ENCODE results near the gene TFB1M.
"Not testable (repeated sequence)": the region's sequence is repeated elsewhere in the genome, so short reads cannot be mapped to it uniquely, and the experiment has no call there.

Gene TFB1M

DNA sequence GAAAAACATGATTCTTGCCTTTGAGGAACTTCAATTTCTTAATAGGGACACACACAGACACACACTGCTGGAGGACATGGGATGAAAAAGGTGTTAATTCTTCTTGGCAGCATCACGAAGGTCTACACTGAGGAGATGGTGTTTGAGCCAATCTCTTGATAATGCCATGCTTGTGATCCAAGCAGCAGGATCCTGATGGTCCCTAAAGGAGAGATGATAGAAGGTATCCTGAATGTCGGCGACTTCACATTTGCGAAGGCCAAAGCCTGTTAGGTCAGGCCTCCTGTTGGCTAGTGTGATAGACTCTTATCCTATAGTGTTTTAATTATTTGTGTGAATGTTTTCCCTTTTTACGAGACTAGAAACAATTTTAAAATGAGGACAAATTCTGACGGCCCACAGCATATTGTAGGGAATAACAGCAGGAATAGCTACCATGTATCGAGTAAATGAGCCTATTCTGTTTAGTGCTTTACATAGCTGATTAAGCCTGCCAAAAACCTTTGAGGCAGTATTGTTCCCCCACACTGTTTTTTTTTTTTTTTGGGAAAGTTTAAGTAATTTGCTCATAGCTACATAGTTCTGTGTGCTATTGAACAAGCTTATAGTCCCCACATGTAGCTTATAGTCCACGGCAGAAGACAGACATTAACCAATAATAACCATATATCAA, 15.3 kb upstream of the TFB1M start:
- no peak for DNase-seq

DNA sequence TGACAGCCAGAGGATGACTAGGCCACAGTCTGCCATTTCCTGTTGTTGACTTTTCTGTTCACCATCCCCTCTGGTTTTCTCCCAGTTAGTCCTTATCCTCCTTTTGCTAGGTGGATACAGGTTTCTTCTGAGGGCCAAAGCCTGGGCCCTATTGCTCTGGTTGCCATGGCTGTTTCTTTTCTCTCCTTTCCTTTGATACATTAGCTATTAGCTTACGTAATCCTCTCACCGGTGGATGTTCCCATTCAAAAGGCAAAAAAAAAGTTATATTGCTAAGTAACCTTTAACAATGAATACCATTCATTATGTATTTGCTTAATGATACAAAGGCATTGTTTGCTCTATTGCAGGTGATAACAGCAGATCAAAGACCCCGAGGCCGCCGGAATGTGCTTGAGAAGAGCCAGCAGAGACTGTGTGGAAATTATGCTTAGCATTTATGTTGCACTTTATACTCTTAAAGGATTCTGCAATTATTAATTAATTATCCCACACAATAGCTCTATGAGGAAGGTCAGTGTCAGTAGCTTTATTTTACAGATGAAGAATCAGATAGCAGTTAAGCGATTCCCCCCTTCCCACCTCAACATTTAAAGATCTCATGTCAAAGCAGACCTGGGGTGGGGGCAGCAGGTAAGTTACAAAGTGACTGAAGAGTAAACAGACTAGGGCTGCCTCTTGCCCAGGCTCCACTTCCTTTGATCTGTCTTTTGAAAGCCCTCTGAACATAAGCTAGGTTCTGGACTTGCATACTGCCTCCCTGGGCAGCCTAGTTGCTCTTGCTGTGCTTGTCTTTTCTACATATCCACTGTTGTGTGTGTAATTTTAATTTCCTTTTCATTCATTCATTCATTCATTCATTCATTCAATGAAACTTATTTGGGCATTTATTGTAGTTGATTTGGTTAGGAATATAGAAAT, 14.5 kb upstream of the TFB1M start:
- DNase-seq: no peak

DNA sequence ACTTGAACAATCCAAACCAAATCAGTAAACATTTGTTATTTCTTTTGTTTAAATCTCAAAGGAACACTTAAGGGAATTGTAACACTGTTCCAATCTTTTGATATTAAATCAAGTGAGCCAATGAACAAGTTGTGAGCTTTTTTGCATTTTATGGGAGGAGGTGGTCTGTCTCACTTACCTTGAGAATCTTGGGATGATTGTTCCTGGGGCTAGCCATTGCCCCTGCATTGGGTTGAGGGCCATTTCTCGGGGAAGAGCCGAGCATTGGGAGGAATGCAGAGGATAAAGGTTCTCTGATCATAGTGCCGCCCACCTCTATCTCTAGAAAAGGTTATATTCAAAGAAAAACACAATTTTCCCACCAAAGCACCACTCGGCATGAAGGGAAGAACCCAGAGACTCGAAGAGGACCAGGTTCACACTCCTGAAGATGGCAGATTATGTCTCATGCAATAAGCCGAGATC, 13.8 kb upstream of the TFB1M start:
- DNase-seq: no peak

DNA sequence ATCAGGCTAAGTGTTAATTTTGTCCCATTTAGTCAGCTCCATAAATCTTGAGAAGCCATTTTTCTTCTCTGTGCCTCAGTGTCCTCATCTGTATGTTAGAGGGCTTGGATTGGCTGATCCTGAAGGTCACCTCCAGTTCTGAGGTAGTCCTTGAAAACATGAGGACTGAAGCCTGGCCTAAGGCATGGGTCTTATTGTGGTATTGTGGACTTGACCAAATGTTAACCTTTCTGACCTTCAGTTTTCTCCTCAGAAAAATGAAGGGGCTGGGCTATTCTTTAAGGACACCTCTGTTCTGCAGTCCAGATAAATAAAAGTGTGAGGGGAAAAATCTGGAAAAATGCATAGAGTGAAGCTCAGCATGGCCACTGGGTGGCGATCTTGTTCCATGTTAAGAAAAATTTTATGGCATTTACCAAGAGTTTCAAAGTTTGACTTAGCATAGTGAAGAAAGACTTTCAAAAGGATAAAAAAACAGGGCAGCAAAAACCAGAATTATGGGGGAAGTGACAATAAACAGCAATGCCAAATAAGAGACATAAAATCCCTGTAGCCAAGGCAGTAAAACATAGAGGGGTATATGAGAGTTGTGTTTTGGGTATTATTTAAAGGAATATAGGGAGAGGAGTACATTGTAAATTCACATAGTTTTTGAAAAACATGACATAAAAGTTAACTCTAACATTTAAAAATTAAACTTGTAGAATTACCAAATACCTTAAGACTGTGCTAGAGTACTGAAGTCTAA, 13.2 kb upstream of the TFB1M start:
- peak; percentile 61 for DNase-seq

DNA sequence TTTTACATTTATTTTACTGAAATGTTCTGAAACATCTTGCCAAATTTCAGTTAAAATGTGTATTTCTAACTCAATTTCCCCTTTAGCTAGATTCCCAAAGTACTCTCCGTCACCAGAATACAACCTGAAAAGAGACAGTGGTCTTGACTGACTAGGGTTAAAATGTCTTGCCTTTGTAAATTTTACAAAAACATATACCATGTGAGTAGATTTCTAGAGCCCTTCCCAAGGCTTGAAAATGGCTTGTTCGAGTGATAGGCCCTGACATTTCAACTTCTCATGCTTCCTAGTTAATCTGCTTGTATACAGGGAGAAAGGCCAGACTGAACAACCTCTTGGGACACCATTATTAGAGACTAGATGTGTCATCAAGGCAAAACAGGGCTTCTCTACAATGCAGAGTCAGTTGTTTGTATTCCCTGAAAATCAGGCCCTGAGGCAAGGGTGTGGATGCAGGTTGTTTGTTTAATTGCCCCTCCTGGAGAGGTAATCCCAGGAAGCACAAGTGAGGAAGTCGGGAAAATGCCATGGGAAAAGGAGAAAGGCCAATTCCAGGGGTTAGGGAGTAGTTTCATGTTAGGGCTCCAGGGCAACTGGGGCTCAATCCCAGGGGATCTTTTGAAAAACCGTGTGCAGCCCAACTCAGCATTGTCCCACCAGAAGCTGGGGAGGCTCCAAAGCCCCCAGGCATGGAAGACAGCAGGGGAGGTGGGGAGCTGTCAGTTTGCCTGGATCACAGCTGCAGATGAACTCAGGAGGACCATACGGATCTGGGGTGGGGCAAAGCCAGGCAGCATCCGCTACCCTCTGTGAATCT, 11.6 kb upstream of the TFB1M start:
- DNase-seq: no peak

DNA sequence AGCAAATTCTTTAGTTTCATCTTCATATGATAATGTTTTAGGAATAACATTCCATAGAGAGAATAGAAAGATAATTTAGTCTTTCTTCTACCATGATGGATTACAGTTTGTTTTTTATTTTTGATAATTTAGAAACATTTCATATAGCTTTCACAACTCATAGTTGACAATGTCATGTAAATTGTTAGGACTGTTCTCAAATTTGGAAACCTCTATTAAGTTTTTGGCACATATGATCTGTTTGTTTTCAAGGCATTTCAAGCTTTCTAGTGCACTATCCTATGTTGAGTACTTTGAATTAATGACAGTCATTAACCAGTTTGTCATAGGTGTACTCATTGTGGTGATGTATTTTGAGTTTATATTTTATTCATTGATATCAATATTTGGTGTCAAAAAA, 10.7 kb upstream of the TFB1M start:
- no peak for DNase-seq

DNA sequence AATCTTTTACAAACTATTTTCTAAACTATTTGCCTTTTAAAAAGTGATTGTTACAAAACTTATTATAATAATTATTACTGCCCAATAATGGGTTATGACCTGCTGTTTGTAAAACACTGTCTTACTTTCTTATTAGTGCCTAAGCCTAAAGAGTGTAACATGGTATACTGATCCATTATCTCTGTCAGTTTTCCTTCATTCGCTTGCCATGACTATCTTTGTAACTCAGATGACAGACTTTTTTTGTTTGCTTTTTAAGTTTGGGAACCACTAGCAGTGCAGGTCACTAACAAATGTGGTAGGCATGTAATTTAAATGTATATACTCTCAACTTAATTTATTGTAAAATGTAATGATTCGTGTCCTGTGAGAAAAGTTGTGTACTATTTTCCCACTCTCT, 9.9 kb upstream of the TFB1M start:
- no peak for DNase-seq

DNA sequence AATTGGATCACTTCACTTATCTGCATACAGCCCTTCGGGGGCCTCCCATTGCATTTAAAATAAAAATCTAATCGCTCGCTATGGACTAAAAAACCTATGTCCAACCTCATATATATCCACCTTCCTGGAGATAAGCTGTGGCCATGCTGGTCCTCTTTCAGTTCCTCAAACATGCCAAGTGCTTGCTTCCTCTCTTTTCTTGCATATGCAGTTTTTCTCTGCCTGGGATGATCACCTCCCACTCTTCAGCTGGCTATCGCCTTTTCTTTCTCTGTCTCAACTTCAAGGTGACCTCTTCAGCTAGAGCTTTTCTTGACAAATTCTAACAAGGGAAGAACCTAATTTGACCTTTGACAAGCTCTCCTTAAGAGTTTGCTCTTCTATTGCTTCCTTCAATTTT, 5.6 kb upstream of the TFB1M start:
- no peak for DNase-seq

DNA sequence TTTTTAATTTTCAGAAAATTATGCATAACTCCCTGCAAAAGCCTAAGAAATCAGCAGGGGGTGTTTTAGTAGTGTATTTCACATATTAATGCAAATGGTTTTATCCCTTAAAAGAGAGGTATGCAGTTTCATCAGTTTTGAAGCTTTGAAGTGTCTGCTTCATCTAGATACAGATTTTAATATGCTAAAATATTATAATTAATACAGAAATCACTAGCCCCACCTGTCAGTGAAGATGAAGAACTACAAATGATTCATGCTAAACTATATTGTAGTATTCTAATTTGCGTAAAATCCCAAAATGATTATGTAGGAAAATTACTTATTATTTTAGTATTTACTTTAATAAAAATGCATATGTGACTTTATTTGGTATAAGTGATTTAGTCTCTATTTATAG, 2.9 kb upstream of the TFB1M start:
- no peak for DNase-seq

DNA sequence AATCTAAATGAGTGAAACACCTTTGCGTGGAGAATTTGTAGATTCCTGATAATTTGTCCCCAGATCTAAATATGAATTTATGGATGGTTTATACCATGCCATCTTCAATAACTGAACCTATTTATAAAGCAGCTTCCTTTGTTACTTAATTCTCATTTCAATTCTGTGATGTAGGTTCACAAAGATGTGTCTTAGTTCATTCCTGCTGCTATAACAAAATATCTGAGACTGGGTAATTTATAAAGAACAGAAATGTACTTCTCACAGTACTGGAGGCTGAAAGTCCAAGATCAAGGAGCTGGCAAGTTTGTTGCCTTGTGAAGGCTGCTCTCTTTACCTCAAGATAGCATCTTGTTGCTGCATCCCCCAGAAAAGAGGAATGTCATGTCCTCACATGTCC, 2.1 kb upstream of the TFB1M start:
- no peak for DNase-seq

DNA sequence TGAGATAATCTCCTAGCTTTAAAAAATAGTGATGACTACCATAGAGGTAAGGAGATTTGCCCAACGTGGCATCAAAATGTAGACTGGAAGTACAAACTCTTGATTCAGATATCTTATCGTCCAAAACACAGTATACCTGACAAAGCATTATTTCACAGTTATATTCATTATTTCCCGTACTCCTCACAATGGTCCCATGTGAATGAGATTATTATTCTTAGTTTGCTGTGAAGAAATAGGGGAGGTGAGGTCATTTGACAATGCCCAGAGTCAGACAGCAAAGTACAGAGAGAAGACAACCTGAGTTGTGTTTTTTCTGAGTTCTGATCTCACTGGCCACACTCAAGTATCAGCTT, 1.2 kb upstream of the TFB1M start:
- no peak for DNase-seq

DNA sequence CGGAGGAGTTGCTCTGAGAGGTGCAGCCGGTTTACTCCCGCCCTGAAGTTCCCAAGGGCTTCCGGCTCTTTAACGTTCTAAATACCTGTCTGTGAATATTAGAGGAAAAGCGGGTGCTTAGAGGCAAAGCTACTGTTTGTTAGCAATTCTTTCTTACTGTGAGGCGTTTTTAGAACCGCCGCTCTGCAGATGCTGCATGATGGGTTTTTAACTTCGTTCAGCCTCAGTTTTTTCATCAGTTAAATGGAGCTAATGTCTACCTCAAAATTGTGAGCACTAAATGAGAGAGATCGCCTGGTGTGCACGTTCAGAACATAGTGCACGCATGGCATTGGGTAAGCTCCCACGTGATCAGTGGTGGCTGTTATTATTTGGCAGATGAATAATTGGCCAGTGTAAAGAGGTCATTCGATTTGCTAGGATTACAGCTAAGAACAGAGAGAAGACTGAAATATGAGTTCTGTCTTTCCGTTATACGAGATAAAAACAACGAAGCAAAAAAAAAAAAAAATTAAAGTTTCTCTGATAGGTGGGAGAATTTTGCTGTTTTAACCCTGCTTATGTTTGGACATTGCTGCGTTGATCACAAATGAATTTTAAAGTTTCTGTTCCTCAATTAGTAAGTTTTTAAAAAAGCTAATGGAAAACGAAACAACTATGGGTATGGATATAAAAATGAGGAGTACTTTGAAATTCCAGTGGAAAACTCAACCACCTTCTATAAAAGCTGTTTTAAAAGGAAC, 660 bp upstream of the TFB1M start:
- peak; percentile 86 for DNase-seq

DNA sequence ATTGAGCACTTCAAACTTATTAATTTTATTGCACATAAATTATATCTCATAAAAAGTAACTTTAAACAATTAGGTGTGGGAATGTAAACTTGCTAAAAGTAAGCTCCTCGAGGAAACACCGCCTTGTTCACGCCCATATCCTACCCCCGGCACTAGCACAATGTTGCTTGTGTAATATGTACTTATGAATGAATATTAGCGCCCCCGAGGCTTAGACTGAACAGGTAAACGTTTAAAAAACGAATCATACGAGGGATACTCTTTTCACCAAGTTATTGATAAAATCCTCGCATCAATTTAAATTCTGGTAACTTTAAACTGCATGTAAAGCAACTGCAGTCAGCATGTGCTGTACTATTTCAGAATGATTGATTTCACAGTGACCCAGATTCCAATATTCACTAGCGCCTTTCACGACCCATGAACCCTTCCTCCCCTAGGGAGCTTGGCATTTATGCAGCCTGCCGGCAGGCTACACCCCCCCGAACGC, 637 bp downstream of the TFB1M start:
- peak; percentile 37 for DNase-seq

DNA sequence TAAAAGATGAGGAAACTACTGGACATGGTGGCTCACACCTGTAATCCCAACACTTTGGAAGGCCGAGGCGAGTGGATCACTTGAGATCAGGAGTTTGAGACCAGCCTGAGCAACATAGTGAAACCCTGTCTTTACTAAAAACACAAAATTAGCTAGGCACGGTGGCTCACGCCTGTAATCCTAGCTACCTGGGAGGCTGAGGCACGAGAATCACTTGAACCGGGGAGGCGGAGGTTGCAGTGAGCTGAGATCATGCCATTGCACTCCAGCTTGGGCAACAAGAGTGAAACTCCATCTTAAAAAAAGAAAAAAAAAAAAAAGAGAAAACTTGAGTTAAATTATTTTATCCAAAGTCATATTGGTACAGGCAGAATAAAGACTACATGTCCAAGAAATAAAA, 1.3 kb downstream of the TFB1M start:
- not testable (repeated sequence) for DNase-seq

DNA sequence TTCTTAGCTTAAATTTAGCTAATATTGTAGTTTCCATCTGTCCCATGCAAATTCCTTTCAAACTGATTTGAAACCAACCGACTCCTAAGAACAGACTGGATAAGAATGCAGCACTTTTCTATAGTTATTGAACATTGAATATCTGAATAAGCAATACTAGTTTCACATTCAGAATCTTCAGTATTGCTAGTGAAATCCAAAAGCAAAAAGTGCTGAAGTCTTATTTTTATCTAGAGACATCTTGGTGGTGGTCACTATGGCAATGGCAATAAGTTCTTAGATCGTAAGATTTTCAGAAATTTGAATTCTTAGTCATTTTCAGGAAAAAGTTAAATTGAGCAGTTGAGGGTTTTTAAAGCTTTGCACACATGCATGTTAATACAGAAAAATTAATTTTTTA, 2.7 kb downstream of the TFB1M start:
- no peak for DNase-seq

DNA sequence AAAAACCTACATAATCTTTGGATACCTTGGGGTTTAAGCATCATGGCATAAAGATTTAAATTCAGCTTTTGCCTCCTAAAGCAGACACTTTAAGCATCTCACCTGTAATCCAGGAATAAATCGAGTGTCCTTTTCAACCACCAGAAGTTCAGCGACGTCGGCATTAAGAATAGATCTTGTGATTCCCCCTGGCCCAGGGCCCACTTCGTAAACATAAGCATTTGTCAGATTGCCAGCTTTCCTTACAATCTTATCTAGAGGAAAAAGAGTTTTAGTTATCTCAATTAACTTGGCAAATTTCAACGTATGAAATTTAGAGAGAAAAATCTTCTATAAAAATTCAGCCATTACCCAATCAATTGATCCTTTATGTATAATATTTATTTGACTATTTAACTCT, 3.2 kb downstream of the TFB1M start:
- no peak for DNase-seq

DNA sequence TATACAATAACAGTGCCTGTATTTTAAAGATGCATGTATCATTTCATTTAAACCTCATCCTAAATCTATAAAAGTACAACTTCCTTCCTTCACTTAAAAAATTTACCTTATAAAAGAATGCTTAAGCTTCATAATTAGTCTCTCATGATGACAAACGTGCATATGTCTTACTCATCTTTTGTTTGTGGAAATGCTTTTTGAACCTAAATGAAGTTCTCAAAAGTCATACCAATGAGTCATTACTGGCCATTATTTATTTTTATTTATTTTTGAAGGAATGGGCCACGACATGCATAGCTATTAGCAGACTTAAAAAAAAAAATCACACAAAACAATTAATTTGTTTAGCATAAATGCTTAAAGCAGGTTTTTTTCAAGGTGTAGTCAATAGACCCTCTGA, 3.7 kb downstream of the TFB1M start:
- DNase-seq: no peak

DNA sequence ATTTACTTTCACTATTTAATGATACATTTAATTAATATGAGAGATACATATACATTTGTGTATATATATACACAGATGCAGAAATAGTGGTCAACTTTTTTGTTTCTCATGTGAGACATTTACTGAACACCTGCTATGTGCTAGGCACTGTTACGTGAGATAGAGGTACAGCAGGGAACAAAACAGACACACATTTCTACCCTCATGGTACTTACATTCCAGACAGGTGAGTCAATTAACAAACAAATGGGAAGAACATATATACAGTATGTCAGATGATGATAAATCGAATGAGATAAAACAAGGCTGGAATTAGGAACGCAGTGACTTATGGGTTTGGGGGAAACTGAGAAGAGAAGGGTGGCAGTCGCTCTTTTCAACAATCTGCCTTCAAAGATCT, 5.1 kb downstream of the TFB1M start:
- DNase-seq: no peak

DNA sequence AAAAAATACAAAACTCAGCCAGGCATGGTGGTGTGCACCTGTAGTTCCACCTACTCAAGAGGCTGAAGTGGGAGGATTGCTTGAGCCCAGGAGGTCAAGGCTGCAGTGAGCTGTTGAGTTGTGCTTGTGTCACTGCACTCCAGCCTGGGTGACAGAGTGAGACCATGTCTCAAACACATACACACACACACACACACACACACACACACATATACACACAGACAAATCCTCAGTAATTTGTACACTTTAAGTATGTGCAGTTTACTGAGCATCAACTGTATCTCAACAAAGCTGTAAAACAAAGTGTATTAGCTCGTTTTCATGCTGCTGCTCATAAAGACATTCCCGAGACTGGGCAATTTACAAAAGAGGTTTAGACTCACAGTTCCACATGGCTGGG, 7.3 kb downstream of the TFB1M start:
- no peak for DNase-seq

DNA sequence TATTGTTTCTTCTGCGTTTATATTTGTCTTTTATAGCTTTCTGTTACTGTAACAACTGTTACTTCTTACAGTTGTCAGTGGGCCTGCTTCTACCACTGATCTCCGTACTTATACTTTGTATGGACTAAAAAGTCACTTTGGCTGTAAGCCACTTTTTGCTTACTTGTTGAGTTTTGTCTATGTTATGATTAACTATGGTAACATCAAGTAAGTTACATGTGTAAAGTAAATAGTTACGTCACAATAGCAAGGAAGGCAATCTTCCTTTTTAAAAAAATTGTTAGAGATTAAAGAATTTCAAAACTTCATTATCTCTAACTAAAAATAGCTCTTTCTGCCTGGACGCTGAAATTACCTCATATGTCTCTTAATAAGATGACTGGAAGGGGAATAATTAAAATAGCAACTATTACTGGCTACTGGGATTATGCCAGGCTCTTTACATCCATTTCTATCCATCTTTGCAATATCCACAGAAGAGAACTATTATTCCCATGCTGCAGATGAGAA, 10.9 kb downstream of the TFB1M start:
- no peak for DNase-seq

DNA sequence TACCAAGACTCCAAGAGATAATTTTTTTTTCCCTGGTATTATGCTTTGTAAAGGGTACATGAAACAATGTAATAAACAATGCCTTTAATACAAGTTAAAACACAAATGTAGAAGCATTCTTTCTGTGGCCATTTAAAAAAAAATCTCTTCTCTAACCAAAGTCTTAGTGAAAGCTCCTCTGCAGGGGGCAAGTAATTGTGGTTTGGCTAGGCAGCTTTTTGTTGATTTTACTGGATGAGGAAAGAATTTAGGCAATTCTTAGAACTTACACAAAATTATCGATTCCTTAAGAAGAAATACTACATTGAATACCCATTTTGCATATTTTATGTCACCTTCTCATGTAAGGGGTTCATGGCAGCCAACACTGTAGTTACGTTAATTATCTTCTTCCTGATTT, 12.4 kb downstream of the TFB1M start:
- DNase-seq: no peak

DNA sequence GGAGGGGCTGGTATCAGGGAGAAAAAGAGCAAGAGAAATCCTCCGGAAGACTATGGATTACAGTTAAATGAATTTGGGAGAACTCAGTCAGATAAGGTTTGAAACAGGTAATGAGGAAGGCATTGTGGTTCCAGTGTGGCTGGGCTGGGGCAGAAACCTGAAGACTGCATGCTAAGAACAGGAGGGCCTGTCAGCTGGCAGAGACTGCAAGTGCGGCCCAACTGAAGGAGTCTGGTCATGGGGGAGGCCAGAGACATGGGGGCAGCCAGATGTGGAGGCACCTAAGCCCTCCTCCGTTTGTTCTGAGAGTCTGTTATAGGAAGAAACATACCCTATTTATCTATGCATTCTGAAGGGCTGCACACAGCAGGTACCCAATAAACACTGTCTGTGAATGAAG, 16.6 kb downstream of the TFB1M start:
- DNase-seq: no peak
